Activated T-cell treated with anti-CD3 and anti-CD28 coated beads, Interleukin-2, amount 50 U/mL, for 72 hours (primary cell): ENCODE measurements around the gene COL2A1. TPM values are rescaled to one million over a fixed set of nuclear protein-coding genes. Genes with fewer than 3 reads are reported as not detected.

Experiments used
- ATAC-seq, 2 donors: fragments of 150-1000 bp; cut with Tn5 transposase; replicated peaks in 1 of 2; 2 replicates each; pipeline ENCODE4 v1.10.0; 2021; ENCODE audit warnings: moderate library complexity in 2 of 2, mild to moderate bottlenecking in 1 of 2
- DNase-seq, 2 donors: peaks; one replicate each; pipeline ENCODE4 v3.0.0; 2021 to 2022; ENCODE audit warnings: mixed read lengths in 1 of 2
- H3K27ac Mint-ChIP-seq: one replicate; pipeline ENCODE4 v1.8.0; 2022; ENCODE audit warnings: mild to moderate bottlenecking, moderate library complexity, mixed read lengths
- H3K27me3 Mint-ChIP-seq: one replicate; pipeline ENCODE4 v1.8.0; 2022; ENCODE audit warnings: low read depth, mixed read lengths
- H3K36me3 Mint-ChIP-seq, 2 donors: one replicate each; pipeline ENCODE4 v1.8.0; 2022; ENCODE audit warnings: mixed read lengths in 2 of 2, mild to moderate bottlenecking in 1 of 2; ENCODE audit not compliant: insufficient read depth in 2 of 2
- H3K4me1 Mint-ChIP-seq: one replicate; pipeline ENCODE4 v1.8.0; 2022; ENCODE audit warnings: low read depth, mixed read lengths
- H3K4me3 Mint-ChIP-seq, 2 donors: one replicate each; pipeline ENCODE4 v1.8.0; 2022; ENCODE audit warnings: mild to moderate bottlenecking in 2 of 2, mixed read lengths in 2 of 2, moderate library complexity in 2 of 2
- H3K9me3 Mint-ChIP-seq, 2 donors: one replicate each; pipeline ENCODE4 v1.8.0; 2022; ENCODE audit warnings: mixed read lengths in 2 of 2
- total RNA-seq, 2 donors: library from RNA; stranded (reverse); gene quantifications; one replicate each; pipeline ENCODE4 v1.2.3, GENCODE V29; 2022

The COL2A1 gene
- total RNA-seq, 2 donors from 2014 or later, result 0.14 TPM; not detected in 1

DNA sequence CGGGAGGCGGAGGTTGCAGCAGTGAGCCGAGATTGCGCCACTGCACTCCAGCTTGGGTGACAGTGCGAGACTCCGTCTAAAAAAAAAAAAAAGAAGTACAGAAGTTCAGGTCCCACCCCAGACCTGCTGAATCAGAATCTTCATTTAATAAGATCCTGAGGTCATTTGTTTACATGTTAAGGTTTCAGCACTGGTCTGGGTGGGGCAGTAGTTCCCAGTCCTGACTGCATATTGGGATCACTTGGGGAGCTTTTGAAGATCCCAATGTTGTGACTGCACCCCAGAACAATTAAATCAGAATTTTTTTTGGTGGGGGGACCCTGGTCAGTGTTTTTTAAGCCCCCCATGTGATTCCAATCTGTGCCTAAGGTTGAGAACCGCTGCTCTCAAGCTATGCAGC lies 11.7 kb upstream of the COL2A1 start:
- no peak for ATAC-seq
- Mint-ChIP-seq H3K36me3 (no peaks in the 10 kb centered on the region), H3K9me3 (no peaks in the 10 kb centered on the region), H3K27ac (no peak overlapping the region), H3K27me3 (peaks cover 32% of the 10 kb centered on the region), H3K4me3 (no peak overlapping the region), H3K4me1 (no peaks in the 10 kb centered on the region)
- no peak for DNase-seq

DNA sequence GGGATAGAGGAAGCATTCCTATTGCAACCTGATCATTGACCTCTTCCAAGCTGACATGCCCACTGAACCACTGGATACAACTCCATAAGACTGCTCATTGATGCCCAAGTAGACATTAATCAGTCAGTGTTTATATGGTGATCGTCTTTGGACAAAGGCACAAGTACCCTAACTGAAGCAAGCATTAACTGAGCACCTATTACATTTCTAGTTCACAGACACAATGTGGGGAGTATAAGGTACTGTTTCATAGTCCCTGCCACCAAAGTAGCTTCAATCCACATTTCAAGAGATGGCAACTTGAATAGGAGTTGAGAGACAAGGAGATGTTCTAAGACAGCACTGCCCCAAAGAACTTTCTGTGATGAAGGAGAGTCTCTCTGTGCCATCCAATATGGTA lies 10.9 kb upstream of the COL2A1 start:
- no peak for ATAC-seq
- Mint-ChIP-seq H3K36me3 (no peaks in the 10 kb centered on the region), H3K27ac (no peak overlapping the region), H3K4me1 (no peaks in the 10 kb centered on the region), H3K9me3 (no peaks in the 10 kb centered on the region), H3K27me3 (peaks cover 37% of the 10 kb centered on the region), H3K4me3 (no peak overlapping the region)
- no peak for DNase-seq

DNA sequence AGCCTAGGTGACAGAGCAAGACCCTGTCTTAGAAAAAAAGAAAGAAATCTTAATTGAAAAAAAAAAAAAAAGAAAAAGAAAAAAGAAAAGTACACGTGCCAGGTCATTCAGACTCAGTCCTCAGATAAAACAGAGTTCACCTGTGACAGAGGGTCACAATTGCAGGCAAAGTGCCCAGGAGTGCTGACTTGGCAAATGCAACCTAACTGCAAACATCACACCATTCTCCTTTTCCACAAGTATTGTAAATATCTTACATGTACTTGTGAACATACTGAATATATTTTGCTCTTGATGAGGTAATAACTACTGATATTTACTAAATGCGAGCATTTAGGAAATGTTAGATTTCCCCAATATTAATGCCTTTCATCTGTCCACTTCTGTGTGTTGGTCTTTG lies 9.0 kb upstream of the COL2A1 start:
- Mint-ChIP-seq H3K4me3 (no peak overlapping the region), H3K27me3 (peaks cover 43% of the 10 kb centered on the region), H3K27ac (no peak overlapping the region), H3K36me3 (no peaks in the 10 kb centered on the region), H3K9me3 (no peaks in the 10 kb centered on the region), H3K4me1 (no peaks in the 10 kb centered on the region)
- DNase-seq (no peak), ATAC-seq (no peak)

DNA sequence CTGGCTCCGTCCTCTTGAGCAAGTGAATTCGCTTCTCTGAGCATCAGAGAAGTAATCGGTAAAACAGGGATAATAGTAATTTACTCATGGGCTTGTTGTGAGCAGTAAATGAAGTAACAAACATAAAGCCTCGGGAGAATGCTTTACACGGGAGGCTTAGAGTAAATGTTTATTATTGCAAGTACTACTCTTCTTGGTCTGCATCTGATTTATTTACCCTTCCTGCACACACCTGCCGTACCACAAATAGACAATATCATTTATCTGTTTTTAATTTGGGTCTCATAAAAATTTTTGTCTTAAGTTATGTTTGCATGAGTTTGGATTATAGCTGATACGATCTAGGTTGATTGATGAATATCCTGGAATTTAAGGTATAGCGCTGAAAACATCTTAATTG lies 7.8 kb upstream of the COL2A1 start:
- Mint-ChIP-seq H3K27ac (no peak overlapping the region), H3K4me1 (no peaks in the 10 kb centered on the region), H3K36me3 (no peaks in the 10 kb centered on the region), H3K27me3 (peaks cover 54% of the 10 kb centered on the region), H3K9me3 (no peaks in the 10 kb centered on the region), H3K4me3 (no peak overlapping the region)
- DNase-seq, result no peak
- no peak for ATAC-seq

DNA sequence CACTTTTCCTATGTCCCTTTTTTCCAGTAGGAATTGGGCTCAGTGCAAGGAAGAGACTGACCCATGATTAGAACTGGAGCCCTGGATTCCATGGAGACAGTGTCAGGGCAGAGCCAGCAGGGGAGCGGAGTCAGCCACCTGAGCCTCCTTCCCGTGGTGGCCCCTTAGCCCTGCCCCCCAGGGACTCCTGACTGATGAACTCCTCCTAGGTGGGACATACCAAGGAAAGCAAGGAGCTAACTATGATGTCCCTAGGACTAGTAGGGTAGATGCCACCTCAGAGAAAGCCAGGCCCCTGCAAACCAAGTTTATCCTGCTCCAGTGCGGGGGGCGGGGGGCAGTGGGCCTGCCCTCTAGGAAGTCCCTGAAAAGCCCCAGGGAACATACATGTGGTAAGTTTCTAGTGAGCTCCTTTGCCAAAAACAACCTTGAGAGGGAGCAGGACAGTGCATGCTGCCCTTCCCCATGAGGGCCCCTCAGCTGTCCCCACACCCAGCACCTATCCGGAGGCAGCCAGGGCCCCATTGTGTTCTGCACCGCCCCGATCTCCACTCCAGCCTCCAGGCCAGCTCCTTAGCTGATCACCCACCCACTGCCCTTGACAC lies 6.2 kb upstream of the COL2A1 start:
- Mint-ChIP-seq H3K27me3 (peaks cover 70% of the 10 kb centered on the region), H3K36me3 (peaks cover 0 to under 1% of the 10 kb centered on the region in 2 donors), H3K4me1 (no peaks in the 10 kb centered on the region), H3K4me3 (no peak overlapping the region), H3K9me3 (no peaks in the 10 kb centered on the region), H3K27ac (no peak overlapping the region)
- DNase-seq (no peak), ATAC-seq (no peak)

DNA sequence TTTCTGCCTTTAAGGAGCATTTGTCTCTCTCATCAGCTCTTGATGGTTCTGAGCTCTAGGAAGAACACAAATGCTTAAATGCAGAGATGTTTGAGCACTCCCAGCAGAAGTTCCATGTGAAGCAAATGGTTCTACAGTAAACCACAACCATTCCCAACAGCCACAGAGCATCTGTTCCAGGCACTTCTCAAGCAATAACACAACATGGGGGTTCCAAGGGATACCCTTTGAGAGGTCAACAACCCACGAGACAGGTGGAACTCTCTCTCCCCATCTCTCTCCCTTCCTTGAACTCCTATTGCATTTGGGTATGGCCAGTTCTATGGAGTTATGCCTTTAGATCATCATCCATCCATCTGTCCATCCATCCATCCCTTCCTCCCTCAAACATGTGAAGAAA lies 5.2 kb upstream of the COL2A1 start:
- ATAC-seq (no peak), DNase-seq (no peak)
- Mint-ChIP-seq H3K36me3 (peaks cover 0 to 1% of the 10 kb centered on the region in 2 donors), H3K4me1 (no peaks in the 10 kb centered on the region), H3K27ac (no peak overlapping the region), H3K9me3 (no peaks in the 10 kb centered on the region), H3K4me3 (no peak overlapping the region), H3K27me3 (peaks cover 73% of the 10 kb centered on the region)

DNA sequence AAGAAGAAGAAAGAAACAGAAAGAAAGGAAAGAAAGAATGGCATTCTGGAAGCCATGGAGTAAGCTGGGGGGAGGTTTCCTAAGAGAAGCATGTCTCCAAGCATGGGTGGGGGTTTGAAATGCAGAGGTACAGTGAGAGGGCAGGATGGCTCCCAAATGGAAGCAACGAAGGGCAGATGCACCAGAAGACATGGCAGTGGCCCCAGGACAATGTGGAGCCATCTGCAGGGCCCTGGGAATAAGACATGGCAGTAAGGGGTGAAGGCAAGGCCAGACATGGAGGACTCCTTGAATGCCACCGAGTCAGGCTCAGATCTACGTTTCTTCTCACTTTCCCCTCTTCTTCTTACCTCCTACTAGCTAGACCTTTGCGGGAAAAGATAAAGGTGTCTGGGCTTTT lies 4.7 kb upstream of the COL2A1 start:
- peaks cover 0 to 1% of the 10 kb centered on the region in 2 donors for H3K36me3 Mint-ChIP-seq
- no peak for DNase-seq
- no peak overlapping the region for H3K27ac Mint-ChIP-seq
- H3K9me3 Mint-ChIP-seq, result no peaks in the 10 kb centered on the region
- H3K4me1 Mint-ChIP-seq, result peaks cover under 1% of the 10 kb centered on the region
- H3K4me3 Mint-ChIP-seq, result no peak overlapping the region
- ATAC-seq, result no peak
- peaks cover 70% of the 10 kb centered on the region for H3K27me3 Mint-ChIP-seq

DNA sequence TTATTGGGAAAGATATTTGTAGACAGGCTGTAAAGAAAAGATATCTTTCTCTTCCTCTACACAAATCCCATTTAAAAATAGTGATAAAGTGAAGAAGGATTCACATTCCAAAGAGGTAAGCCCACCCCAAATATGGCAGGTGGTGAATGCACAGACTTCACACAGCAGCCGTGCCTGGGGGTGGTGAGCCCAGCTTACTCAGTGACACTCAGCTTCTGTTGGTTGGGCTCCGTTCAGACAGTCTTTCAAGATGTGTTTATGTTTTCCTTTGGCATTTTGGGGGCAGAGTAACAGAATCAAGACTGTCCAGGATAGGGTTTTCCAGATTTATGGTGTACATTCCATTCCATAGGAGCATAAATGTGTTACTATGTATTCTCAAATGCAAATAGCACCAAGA lies 4.1 kb upstream of the COL2A1 start:
- H3K4me1 Mint-ChIP-seq, result peaks cover 6% of the 10 kb centered on the region
- H3K27ac Mint-ChIP-seq, result no peak overlapping the region
- H3K9me3 Mint-ChIP-seq, result no peaks in the 10 kb centered on the region
- H3K36me3 Mint-ChIP-seq, result peaks cover 0 to 1% of the 10 kb centered on the region in 2 donors
- no peak overlapping the region for H3K4me3 Mint-ChIP-seq
- DNase-seq (no peak), ATAC-seq (no peak)
- peaks cover 74% of the 10 kb centered on the region for H3K27me3 Mint-ChIP-seq

DNA sequence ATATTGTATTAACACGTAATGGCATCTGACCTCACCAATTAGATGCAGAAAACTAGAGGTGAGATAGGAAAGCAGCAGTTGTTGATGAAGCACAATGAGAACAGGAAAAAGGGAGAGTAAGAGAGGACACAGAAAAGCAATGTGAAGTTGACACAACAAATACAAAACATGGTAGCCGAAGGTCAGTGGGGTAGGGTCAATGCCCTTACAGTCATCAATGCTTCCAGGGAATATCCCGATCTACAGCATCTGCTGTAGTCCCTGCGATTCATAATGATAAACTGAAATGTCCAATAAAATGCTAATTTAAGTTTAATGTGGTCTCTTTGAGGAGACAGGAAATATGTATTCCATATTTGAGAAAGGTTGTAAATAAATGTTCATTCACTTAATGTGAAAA lies 2.9 kb upstream of the COL2A1 start:
- H3K36me3 Mint-ChIP-seq, result peaks cover 0 to 3% of the 10 kb centered on the region in 2 donors
- DNase-seq (no peak), ATAC-seq (no peak)
- no peak overlapping the region for H3K4me3 Mint-ChIP-seq
- no peak overlapping the region for H3K27ac Mint-ChIP-seq
- H3K27me3 Mint-ChIP-seq, result peaks cover 77% of the 10 kb centered on the region
- peaks cover 17% of the 10 kb centered on the region for H3K4me1 Mint-ChIP-seq
- no peaks in the 10 kb centered on the region for H3K9me3 Mint-ChIP-seq

DNA sequence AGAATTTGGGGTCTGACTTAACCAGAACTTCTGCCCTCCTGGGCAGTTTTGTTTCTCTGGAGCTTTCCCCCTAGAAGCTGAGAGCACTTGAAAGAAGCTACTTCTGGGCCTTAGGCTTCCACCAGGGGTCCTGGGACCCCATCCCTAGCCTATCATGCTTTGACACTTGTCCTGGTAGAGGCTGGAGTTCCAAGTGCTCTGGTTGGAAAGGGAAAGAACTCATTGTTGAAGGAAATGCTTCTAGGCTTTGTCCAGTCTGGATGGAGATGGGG lies 1.4 kb upstream of the COL2A1 start:
- H3K36me3 Mint-ChIP-seq, result peaks cover 0 to 3% of the 10 kb centered on the region in 2 donors
- H3K4me3 Mint-ChIP-seq, result peak overlapping the region; percentile 46 to 57
- H3K4me1 Mint-ChIP-seq, result peaks cover 33% of the 10 kb centered on the region
- DNase-seq (no peak), ATAC-seq (no peak)
- peaks cover 82% of the 10 kb centered on the region for H3K27me3 Mint-ChIP-seq
- H3K27ac Mint-ChIP-seq, result no peak overlapping the region
- H3K9me3 Mint-ChIP-seq, result no peaks in the 10 kb centered on the region

DNA sequence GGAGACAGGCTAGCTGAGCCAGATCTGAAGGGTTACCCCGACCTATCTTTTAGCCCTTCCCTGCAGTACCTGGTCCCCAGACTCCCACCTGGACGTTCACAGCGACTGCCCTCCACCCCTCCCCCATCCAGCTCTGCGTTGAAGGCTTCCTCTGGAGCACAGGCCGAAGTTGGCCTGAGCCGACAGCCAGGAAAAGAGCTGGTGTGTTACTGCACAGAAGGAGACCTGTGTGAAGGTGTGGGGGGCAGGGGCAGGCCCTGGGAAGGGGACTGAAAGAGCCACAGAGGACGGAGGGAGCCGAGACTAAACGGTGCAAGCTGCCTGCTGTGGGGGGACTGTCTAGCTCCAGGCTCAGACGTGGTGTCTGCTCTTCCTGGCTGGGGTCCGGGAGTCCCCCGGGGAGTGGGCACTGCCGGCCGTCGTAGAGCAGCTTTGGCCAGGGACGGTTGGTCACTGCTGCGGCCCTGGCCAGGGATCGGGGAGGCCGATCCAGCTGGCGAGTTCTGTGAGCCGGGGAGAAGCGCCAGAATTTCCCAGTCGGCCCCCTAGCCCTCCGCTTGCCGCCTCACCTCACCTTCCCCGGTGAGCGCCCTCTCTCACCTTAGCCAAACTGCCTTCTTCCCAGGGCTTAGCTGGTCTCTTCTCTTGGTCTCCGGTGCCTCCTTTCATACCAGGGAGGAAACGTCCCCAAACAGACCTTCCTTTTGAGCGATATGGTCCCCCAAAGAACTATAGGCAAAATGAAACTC lies 899 bp upstream of the COL2A1 start:
- Mint-ChIP-seq H3K27me3 (peaks cover 85% of the 10 kb centered on the region), H3K9me3 (no peaks in the 10 kb centered on the region)

DNA sequence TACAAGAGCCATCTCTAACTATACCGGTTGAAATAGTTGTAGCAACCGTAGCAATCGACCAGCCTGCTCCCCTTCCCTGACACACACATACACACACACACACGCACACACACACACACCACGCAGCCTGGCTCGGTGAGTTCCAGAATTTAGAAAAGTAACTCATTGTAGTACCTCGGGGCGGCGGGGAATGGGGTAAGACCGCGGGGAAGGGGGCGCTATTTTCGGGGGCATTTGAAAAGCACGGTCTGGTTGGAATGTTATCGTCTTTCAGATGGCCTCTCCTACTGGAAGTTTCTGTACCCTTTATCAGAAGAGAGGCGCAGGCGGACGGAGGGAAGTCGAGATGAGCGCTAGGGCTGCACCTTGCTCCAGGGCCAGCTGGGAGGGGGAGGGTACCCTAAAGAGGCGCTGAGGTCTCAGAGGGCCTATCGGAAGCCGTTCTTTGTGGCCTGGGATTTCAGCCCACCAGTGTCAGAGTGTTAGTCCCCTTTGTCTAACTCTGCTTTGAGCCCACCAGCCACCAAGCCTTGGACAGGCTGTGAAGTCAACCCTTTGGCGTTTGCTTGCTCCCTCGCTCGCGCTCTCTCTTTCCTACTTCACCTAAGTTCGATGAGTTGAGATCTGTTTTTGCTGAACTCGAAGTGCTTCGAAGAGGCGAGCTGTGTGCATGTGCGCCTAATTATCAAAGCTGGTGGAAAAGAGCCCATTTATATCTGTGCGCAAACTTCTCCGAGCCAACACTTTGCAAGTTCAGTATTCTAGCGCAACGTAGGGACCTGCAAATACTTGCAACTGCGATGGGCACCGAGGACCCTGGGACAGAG lies 837 bp downstream of the COL2A1 start:
- peak; percentile 21 to 23 for DNase-seq
- peaks cover 34% of the 10 kb centered on the region for H3K4me1 Mint-ChIP-seq

More for the DNA sequence above, 899 bp upstream of the COL2A1 start:
- Mint-ChIP-seq H3K36me3 (peaks cover 0 to 3% of the 10 kb centered on the region in 2 donors), H3K4me3 (peak overlapping the region; percentile 46 to 57), H3K27ac (no peak overlapping the region), H3K4me1 (peaks cover 34% of the 10 kb centered on the region)
- DNase-seq (no peak), ATAC-seq (no peak)

DNA sequence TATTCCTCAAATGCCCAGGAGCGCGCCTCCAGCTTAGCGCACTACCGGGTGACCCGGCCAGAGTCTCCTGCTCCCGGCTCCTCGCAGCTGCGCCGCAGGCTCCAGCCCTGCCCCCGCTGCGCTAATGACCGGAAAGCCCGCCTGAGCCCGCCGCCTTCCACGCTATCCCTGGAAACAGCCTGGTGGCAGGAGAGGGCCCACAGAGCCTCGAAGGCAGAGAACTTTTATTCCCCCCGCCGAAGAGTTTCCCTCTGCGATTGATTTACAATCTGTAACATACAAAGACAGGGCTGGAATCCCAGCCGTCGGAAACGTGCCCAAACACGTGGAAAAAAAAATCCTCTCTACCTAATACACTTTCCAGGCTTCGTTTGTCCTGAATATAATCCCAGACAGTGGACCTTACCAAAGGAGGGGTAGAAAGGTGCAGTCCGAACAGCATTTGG lies 1.5 kb downstream of the COL2A1 start:
- Mint-ChIP-seq H3K36me3 (peaks cover 0 to 3% of the 10 kb centered on the region in 2 donors), H3K4me1 (peaks cover 34% of the 10 kb centered on the region), H3K27me3 (peaks cover 85% of the 10 kb centered on the region), H3K27ac (no peak overlapping the region), H3K4me3 (peak overlapping the region; percentile 86 to 90), H3K9me3 (no peaks in the 10 kb centered on the region)
- no peak for ATAC-seq
- DNase-seq, result no peak

More for the DNA sequence above, 837 bp downstream of the COL2A1 start:
- Mint-ChIP-seq H3K27ac (no peak overlapping the region), H3K9me3 (no peaks in the 10 kb centered on the region), H3K4me3 (peak overlapping the region; percentile 86 to 90), H3K36me3 (peaks cover 0 to 3% of the 10 kb centered on the region in 2 donors), H3K27me3 (peaks cover 85% of the 10 kb centered on the region)
- peak; percentile 39 to 48 for ATAC-seq
